ENCODE results near the gene LY6G5C. TPM values are rescaled to one million over a fixed set of nuclear protein-coding genes. Genes with fewer than 3 reads are reported as not detected.

The LY6G5C gene
- total and polyA plus RNA-seq, 9 of the 15 experiments (the other 6 are each of a cell fraction or from before 2014, with no cell fraction given): 0.10 to 0.67 (median 0.46) TPM; not detected in 4

DNA sequence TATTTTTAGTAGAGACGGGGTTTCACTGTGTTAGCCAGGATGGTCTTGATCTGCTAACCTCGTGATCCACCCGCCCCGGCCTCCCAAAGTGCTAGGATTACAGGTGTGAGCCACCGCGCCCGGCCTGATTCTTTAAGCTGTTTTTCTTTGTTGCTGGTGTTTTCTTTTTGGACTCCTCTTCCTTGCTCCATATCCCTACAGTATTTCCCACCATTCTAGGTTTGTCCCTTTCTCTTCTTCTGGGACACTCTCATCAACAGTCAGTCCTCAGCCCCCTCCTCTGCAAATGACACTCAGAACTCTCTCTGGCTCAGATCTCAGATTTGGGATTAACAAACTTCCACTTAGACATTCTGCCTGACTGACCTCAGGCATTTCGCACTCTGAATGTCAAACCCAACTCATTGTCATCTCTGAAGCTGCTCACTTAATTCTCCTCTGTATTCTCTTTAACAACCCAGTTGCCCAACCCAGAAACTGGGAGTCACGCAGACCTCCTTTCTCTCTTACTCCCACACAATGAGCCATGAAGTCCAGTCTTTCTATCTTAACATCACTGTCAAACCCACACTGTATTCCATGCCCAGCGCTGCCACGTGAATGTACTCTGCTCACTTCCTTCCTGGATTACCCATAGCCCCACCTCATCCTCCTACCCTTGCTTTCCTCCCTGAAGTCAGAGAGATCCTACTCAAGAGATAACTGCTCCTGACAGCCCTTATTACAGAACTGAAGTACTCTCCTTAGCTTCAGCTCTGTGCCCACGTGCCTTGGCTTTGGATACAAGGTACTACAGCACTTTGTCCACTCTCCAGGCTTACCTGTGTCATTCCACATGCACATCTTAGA, 44.9 kb upstream of the LY6G5C start:
- peaks cover 5% of the 10 kb centered on the region for H3K9me1 ChIP-seq (ENCODE audit: control insufficient read depth, insufficient read depth, low read length)
- ATAC-seq (no peak), FAIRE-seq (peak; percentile 85), DNase-seq (ENCODE audit: extremely low read depth in 1 of 4, low spot score in 3 of 4) (peak in 2 of 4 experiments; percentile 67 to 78)
- peaks cover 43 to 69% of the 10 kb centered on the region in 2 experiments for H3K4me1 ChIP-seq (replicated peaks in 1 of 2; ENCODE audit: control insufficient read depth in 2 of 2, insufficient read depth in 2 of 2, low read length in 2 of 2)
- ChIA-PET CTCF (ENCODE audit: low intra/inter-chr PET ratio) (interaction anchor here (0.7 to 1.0 kb wide), 2 partner anchors 9 to 125 kb away, joined by 3 read pairs; no protein-coding TSS in a partner anchor), POLR2A (interaction anchor here (0.6 to 15.0 kb wide), 12 partner anchors 10 to 106 kb away, joined by 3 to 236 read pairs (median 4); partner anchors contain the start of genes APOM, CLIC1, CSNK2B and DDAH2)
- peak overlapping the region; percentile 78 for H2AFZ ChIP-seq (ENCODE audit: low read depth, low read length)
- peaks cover 32% of the 10 kb centered on the region; the same call in 2 of the 3 replicates for H3K36me3 ChIP-seq (ENCODE audit: control insufficient read depth, insufficient read depth, low read length)
- H3K4me2 ChIP-seq (ENCODE audit: insufficient read depth, low read length): peak overlapping the region; percentile 56
- no peaks in the 10 kb centered on the region for H4K20me1 ChIP-seq (replicated peaks; ENCODE audit: control insufficient read depth, insufficient read depth, low read length)
- H3K4me3 ChIP-seq: no peak overlapping the region
- peak overlapping the region; percentile 64 for H3K27ac ChIP-seq (ENCODE audit: extremely low read depth, low read depth, low read length)
- intact Hi-C loops (cut with micrococcal nuclease) (no loop called here), in situ Hi-C loops (cut with MboI) (no loop called here)
- 61% methylated on average over 12 of the region's 12 CpGs for WGBS (ENCODE audit: insufficient coverage, low coverage, missing lambda C conversion rate)
- BruUV-seq (replicated peaks): no TSS peak
- peak overlapping the region in 1 of 2 experiments; percentile 12; a peak in 2 of 4 replicates for H3K9ac ChIP-seq (ENCODE audit: insufficient read depth in 1 of 2, low read depth in 2 of 2, low read length in 2 of 2)
- peaks cover 12% of the 10 kb centered on the region; the same call in 1 of the 3 replicates for H3K79me2 ChIP-seq (ENCODE audit: control insufficient read depth, insufficient read depth, low read length)
- H3K27me3 ChIP-seq (ENCODE audit: control insufficient read depth in 2 of 2, insufficient read depth in 2 of 2, low read length in 2 of 2): no peaks in the 10 kb centered on the region
- no peaks in the 10 kb centered on the region for H3K9me3 ChIP-seq (replicated peaks; ENCODE audit: control insufficient read depth, insufficient read depth, low read depth, low read length)
- TF ChIP-seq ZNF76 (CRISPR knock-in tag; IDR thresholded peaks at IDR 0.05; ENCODE audit: borderline replicate concordance) (peak; percentile 90), ZC3H8 (IDR thresholded peaks at IDR 0.05) (no peak), NELFE (IDR thresholded peaks at IDR 0.05; ENCODE audit: insufficient read depth, insufficient read length) (no peak), ZNF431 (CRISPR knock-in tag; IDR thresholded peaks at IDR 0.05) (no peak), BCOR (IDR thresholded peaks at IDR 0.05) (no peak), MTA2 (IDR thresholded peaks at IDR 0.05; ENCODE audit: low read depth) (no peak), HDAC6 (IDR thresholded peaks at IDR 0.05; ENCODE audit: low read depth, low read length) (no peak), ZFP30 (CRISPR knock-in tag; IDR thresholded peaks at IDR 0.05; ENCODE audit: borderline replicate concordance) (no peak), ELF4 (CRISPR knock-in tag; IDR thresholded peaks at IDR 0.05) (peak; percentile 97), NCOA1 (IDR thresholded peaks at IDR 0.05; ENCODE audit: low read depth) (no peak), ELF2 (CRISPR knock-in tag; IDR thresholded peaks at IDR 0.05) (peak; percentile 89)
- TF ChIP-seq, protein P1, sequence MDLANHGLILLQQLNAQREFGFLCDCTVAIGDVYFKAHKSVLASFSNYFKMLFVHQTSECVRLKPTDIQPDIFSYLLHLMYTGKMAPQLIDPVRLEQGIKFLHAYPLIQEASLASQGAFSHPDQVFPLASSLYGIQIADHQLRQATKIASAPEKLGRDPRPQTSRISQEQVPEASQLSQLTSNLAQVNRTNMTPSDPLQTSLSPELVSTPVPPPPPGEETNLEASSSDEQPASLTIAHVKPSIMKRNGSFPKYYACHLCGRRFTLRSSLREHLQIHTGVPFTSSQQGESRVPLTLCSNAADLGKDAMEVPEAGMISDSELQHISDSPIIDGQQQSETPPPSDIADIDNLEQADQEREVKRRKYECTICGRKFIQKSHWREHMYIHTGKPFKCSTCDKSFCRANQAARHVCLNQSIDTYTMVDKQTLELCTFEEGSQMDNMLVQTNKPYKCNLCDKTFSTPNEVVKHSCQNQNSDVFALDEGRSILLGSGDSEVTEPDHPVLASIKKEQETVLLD (IDR thresholded peaks at IDR 0.05): peak; percentile 74; the same call in 1 of the 2 replicates
- TF ChIP-seq, protein P2, sequence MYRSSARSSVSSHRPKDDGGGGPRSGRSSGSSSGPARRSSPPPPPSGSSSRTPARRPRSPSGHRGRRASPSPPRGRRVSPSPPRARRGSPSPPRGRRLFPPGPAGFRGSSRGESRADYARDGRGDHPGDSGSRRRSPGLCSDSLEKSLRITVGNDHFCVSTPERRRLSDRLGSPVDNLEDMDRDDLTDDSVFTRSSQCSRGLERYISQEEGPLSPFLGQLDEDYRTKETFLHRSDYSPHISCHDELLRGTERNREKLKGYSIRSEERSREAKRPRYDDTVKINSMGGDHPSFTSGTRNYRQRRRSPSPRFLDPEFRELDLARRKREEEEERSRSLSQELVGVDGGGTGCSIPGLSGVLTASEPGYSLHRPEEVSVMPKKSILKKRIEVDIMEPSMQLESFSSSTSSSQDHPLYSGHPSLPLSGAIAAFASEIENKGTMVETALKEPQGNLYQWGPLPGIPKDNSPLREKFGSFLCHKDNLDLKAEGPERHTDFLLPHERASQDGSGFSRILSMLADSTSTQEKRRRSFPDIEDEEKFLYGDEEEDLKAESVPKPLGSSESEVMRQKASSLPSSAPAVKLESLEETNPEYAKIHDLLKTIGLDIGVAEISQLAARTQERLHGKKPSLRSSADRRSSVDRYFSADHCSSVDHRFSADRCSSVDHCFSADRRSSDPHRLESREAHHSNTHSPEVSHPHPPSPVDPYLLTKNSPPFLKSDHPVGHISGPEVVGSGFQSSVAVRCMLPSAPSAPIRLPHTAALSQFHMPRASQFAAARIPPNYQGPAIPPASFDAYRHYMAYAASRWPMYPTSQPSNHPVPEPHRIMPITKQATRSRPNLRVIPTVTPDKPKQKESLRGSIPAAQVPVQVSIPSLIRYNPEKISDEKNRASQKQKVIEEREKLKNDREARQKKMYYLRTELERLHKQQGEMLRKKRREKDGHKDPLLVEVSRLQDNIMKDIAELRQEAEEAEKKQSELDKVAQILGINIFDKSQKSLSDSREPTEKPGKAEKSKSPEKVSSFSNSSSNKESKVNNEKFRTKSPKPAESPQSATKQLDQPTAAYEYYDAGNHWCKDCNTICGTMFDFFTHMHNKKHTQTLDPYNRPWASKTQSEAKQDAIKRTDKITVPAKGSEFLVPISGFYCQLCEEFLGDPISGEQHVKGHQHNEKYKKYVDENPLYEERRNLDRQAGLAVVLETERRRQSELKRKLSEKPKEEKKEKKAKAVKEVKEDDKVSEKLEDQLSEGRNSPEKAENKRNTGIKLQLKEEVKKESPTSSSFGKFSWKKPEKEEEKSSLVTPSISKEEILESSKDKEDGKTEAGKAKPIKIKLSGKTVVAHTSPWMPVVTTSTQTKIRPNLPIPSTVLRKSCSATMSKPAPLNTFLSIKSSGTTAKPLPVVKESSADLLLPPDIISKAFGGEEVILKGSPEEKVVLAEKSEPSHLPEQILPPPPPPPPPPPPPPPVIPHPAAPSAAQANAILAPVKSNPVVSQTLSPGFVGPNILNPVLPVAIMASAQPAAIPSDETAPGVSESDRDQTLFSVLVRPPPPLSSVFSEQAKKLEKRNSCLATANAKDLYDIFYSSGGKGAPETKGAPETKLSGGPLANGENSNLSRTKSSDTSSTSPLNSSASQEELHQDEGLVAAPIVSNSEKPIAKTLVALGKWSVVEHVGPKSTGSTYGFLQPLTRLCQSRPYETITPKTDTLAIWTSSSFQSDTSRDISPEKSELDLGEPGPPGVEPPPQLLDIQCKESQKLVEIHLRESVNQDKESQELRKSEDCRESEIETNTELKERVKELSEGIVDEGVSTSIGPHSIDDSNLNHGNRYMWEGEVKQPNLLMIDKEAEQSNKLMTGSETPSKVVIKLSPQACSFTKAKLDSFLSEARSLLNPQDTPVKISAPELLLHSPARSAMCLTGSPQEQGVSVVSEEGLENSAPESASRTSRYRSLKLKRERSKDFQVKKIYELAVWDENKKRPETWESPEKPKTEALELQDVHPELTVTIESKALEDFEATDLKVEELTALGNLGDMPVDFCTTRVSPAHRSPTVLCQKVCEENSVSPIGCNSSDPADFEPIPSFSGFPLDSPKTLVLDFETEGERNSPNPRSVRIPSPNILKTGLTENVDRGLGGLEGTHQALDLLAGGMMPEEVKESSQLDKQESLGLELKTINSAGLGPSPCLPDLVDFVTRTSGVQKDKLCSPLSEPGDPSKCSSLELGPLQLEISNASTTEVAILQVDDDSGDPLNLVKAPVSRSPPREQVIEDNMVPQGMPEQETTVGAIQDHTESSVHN (IDR thresholded peaks at IDR 0.05; ENCODE audit: borderline replicate concordance in 1 of 2, low read depth in 1 of 2): no peak
